ENCODE data around the gene BAD.

GRCh38 chr11:64276653-64277431, 7.6 kb downstream of the BAD start:
- TF ChIP-seq, protein P1, sequence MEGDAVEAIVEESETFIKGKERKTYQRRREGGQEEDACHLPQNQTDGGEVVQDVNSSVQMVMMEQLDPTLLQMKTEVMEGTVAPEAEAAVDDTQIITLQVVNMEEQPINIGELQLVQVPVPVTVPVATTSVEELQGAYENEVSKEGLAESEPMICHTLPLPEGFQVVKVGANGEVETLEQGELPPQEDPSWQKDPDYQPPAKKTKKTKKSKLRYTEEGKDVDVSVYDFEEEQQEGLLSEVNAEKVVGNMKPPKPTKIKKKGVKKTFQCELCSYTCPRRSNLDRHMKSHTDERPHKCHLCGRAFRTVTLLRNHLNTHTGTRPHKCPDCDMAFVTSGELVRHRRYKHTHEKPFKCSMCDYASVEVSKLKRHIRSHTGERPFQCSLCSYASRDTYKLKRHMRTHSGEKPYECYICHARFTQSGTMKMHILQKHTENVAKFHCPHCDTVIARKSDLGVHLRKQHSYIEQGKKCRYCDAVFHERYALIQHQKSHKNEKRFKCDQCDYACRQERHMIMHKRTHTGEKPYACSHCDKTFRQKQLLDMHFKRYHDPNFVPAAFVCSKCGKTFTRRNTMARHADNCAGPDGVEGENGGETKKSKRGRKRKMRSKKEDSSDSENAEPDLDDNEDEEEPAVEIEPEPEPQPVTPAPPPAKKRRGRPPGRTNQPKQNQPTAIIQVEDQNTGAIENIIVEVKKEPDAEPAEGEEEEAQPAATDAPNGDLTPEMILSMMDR (IDR thresholded peaks at IDR 0.05; ENCODE audit: low read depth, low read length, missing input control), result no peak
- TF ChIP-seq YY1 (IDR thresholded peaks at IDR 0.05), result no peak
